HepG2 (cell line): ENCODE results near the gene DCPS. TPM values are rescaled to one million over a fixed set of nuclear protein-coding genes. Genes with fewer than 3 reads are reported as not detected.
"Not testable (repeated sequence)": the region's sequence is repeated elsewhere in the genome, so short reads cannot be mapped to it uniquely, and the experiment has no call there.

Experiments
- ATAC-seq: fragments of 200-7000 bp; cut with Tn5 transposase; 3 replicates; pipeline ENCODE4 v1.9.1; 2020; ENCODE audit warnings: mild to moderate bottlenecking, moderate library complexity
- BruUV-seq: library from RNA; stranded (reverse); fragments of 400-500 nt; replicated peaks from 2 replicates; lab custom pipeline; 2021; lab: Mats Ljungman, UMichigan
- CTCF ChIA-PET: fragments of 300-600 bp; formaldehyde crosslinking; extraction: SDS; loops from one replicate; lab custom pipeline; 2021; ENCODE audit warnings: low total read pairs, inconsistent platforms, low intra/inter-chr PET ratio; lab: Yijun Ruan, JAX
- POLR2A ChIA-PET: fragments of 350-600 bp; sonication (Branson Sonifier 250); formaldehyde crosslinking; loops from one replicate; lab custom pipeline; 2020; ENCODE audit warnings: antibody characterized with exemption, inconsistent platforms; lab: Yijun Ruan, JAX
- DNase-seq: peaks from one replicate; pipeline ENCODE4 v3.0.0-alpha.2; 2015; ENCODE audit warnings: low spot score
- FAIRE-seq: peaks from 3 replicates; lab custom pipeline; 2011; peaks lifted over from hg19 to GRCh38; lab: Jason Lieb, UNC
- H2AFZ ChIP-seq: one replicate; pipeline ENCODE4 v1.6.1; 2011; ENCODE audit warnings: low read length, inconsistent platforms
- H3K27ac ChIP-seq: fragments of 300-600 bp; 3 replicates; pipeline ENCODE4 v1.8.0; 2011; ENCODE audit warnings: mixed run types, mild to moderate bottlenecking, mixed read lengths, low read length, inconsistent platforms; ENCODE audit not compliant: insufficient read depth; ENCODE audit errors: extremely low read length
- H3K27me3 ChIP-seq, 2 experiments: fragments of 200-600 bp in 1 of 2; 2 replicates in 1 of 2; 3 replicates in 1 of 2; pipeline versions ENCODE4 v1.6.0 to v1.8.0; 2011; ENCODE audit warnings: low read length in 2 of 2, mild to moderate bottlenecking in 2 of 2, moderate library complexity in 2 of 2, inconsistent platforms in 1 of 2; ENCODE audit not compliant: insufficient read depth in 2 of 2, control insufficient read depth in 1 of 2
- H3K36me3 ChIP-seq, 2 experiments: fragments of 200-600 bp in 1 of 2; replicated peaks in 1 of 2; 2 replicates in 1 of 2; 3 replicates in 1 of 2; pipeline versions ENCODE4 v1.5.1 to v1.8.0; 2011; ENCODE audit warnings: low read length in 2 of 2, inconsistent platforms in 1 of 2; ENCODE audit not compliant: insufficient read depth in 2 of 2, control insufficient read depth in 1 of 2
- H3K4me1 ChIP-seq: 2 replicates; pipeline ENCODE4 v1.5.1; 2012; ENCODE audit warnings: low read length, inconsistent platforms; ENCODE audit not compliant: insufficient read depth
- H3K4me2 ChIP-seq: 2 replicates; pipeline ENCODE4 v1.6.0; 2011; ENCODE audit warnings: low read depth, low read length, inconsistent platforms
- H3K4me3 ChIP-seq, 3 experiments: fragments of 200-600 bp in 1 of 3; sonication (generic), shearing (Covaris generic) in 1 of 3; replicated peaks in 1 of 3; 2 replicates each; pipeline ENCODE4 v1.5.1; 2011 to 2016; ENCODE audit warnings: low read length in 3 of 3, inconsistent platforms in 2 of 3, low read depth in 2 of 3, mild to moderate bottlenecking in 2 of 3, control low read depth in 1 of 3, mixed read lengths in 1 of 3; ENCODE audit not compliant: insufficient read depth in 1 of 3
- H3K79me2 ChIP-seq: one replicate; pipeline ENCODE4 v1.6.1; 2011; ENCODE audit warnings: low read length, inconsistent platforms; ENCODE audit not compliant: insufficient read depth
- H3K9ac ChIP-seq: 2 replicates; pipeline ENCODE4 v1.6.0; 2011; ENCODE audit warnings: mild to moderate bottlenecking, low read depth, low read length, inconsistent platforms; ENCODE audit not compliant: insufficient read depth
- H3K9me3 ChIP-seq: 2 replicates; pipeline ENCODE4 v1.5.1; 2012; ENCODE audit warnings: mild to moderate bottlenecking, low read length
- H4K20me1 ChIP-seq: 2 replicates; pipeline ENCODE4 v1.6.0; 2011; ENCODE audit warnings: inconsistent platforms, mild to moderate bottlenecking, low read length, moderate library complexity; ENCODE audit not compliant: insufficient read depth
- MAF1 ChIP-seq: sonication (generic); formaldehyde crosslinking; IDR thresholded peaks from 2 replicates; pipeline ENCODE4 v1.5.0; 2020; ENCODE audit warnings: missing genetic modification reagents, borderline replicate concordance
- NPAS2 ChIP-seq: sonication (generic); formaldehyde crosslinking; IDR thresholded peaks from 2 replicates; pipeline ENCODE4 v1.8.0; 2022; ENCODE audit warnings: mild to moderate bottlenecking, missing genetic modification reagents, borderline replicate concordance
- RARA ChIP-seq: IDR thresholded peaks from 2 replicates; pipeline ENCODE4 v1.6.1; 2016; ENCODE audit warnings: missing genetic modification reagents, missing compliant biosample characterization
- RNF2 ChIP-seq: fragments of 450-650 bp; conservative IDR thresholded peaks from 2 replicates; pipeline ENCODE4 v1.6.1; 2016; ENCODE audit warnings: low read depth
- ZNF225 ChIP-seq: sonication (generic); formaldehyde crosslinking; IDR thresholded peaks from 2 replicates; pipeline ENCODE4 v1.4.0; 2020; ENCODE audit warnings: mild to moderate bottlenecking, missing genetic modification reagents
- ZNF646 ChIP-seq: sonication (generic); formaldehyde crosslinking; IDR thresholded peaks from 2 replicates; pipeline ENCODE4 v1.9.0; 2021; ENCODE audit warnings: mild to moderate bottlenecking, missing genetic modification reagents
- WGBS: methylation state at CpG from one replicate; pipeline ENCODE4 v1.1.6; 2017; ENCODE audit warnings: low lambda C conversion rate; 5-methylcytosine and 5-hydroxymethylcytosine counted together
- in situ Hi-C: cut with HindIII; loops from 2 replicates; pipeline ENCODE4 v1.10.0; 2017; ENCODE audit warnings: low pct_unique_long_range_greater_than_20kb; ENCODE audit not compliant: extremely low pct_ligation_motif_present
- intact Hi-C: fragments of 100-400 bp; cut with micrococcal nuclease; formaldehyde crosslinking; loops from one replicate; pipeline ENCODE4 v1.10.0; 2022; ENCODE audit not compliant: unreplicated experiment
- polyA plus RNA-seq, 8 experiments: library from polyadenylated mRNA; depleted of rRNA in 3 of 8; stranded (reverse) in 7 of 8; unstranded in 1 of 8; fragments of >200 nt; fragmentation: Illumina TruSeq in 4 of 8; extraction: Trizol in 4 of 8; gene quantifications; 2 replicates each; pipeline versions ENCODE4 v1.2.1 to v1.2.3, GENCODE V29; 2011 to 2016; ENCODE audit warnings: low read depth in 4 of 8, missing spikeins in 1 of 8, mixed read lengths in 1 of 8; ENCODE audit not compliant: insufficient read depth in 1 of 8
- total RNA-seq, 5 experiments: library from RNA; depleted of rRNA; stranded (reverse); fragments of >200 nt; fragmentation: Illumina TruSeq; extraction: Trizol; gene quantifications; 2 replicates each; pipeline ENCODE4 v1.2.3, GENCODE V29; 2016; ENCODE audit warnings: low read depth in 1 of 5

DCPS gene
- total and polyA plus RNA-seq, 2 of the 13 experiments (the other 11 are each of a cell fraction or from before 2014, with no cell fraction given): 21.9 to 22.5 TPM

- no peak for TF ChIP-seq ZNF646
- no peak for TF ChIP-seq RARA (CRISPR knock-in tag)
- TF ChIP-seq MAF1 (CRISPR knock-in tag): no peak
- no peak for TF ChIP-seq RNF2
- TF ChIP-seq NPAS2 (CRISPR knock-in tag): no peak
- no peak for TF ChIP-seq ZNF225 (CRISPR knock-in tag)
- TF ChIP-seq, all 625 proteins: peak for 0
Observed at GRCh38 chr11:126308271-126308671, 4.4 kb downstream of the DCPS start (continued).

GRCh38 chr11:126308771-126309170 lies 4.9 kb downstream of the DCPS start:
- CTCF ChIA-PET, intact Hi-C loops, H3K4me2 ChIP-seq, H3K4me1 ChIP-seq, H3K27ac ChIP-seq, H3K9ac ChIP-seq, H3K4me3 ChIP-seq, H3K9me3 ChIP-seq, BruUV-seq, DNase-seq, H3K79me2 ChIP-seq, H4K20me1 ChIP-seq, FAIRE-seq, ATAC-seq, H2AFZ ChIP-seq, H3K27me3 ChIP-seq: not testable (repeated sequence)
- H3K36me3 ChIP-seq: peaks cover 0 to 17% of the 10 kb centered on the region in 2 experiments; a peak in 3 of 5 replicates
- POLR2A ChIA-PET: interaction anchor here (0.7 kb wide), 1 partner anchor 66 kb away, joined by 3 read pairs; no protein-coding TSS in a partner anchor
- in situ Hi-C loops: loop anchor here (10.0 kb wide), 1 partner anchor 166 kb away; no protein-coding TSS in a partner anchor
- 96% methylated on average over 4 of the region's 4 CpGs for WGBS
